Natural killer cell treated with Interleukin-12 subunit alpha and Interleukin-12 subunit beta and Interleukin-15 and Interleukin-18, amount 100 ng/mL, for 72 hours (primary cell): ENCODE measurements around the gene PTPRE. TPM values are rescaled to one million over a fixed set of nuclear protein-coding genes. Genes with fewer than 3 reads are reported as not detected.
A peak's percentile ranks its signal among the peaks of the same experiment; 100 is the strongest.

ENCODE experiments used
- ATAC-seq, 2 donors: fragments of 150-1000 bp; cut with Tn5 transposase in 1 of 2; sonication (Bioruptor Pico), chemical (Tn5 transposase) in 1 of 2; 2 replicates each; pipeline ENCODE4 v1.10.0; 2021
- DNase-seq: peaks from one replicate; pipeline ENCODE4 v3.0.0; 2022; ENCODE audit warnings: low spot score
- H3K27ac Mint-ChIP-seq, 2 donors: 1 replicate in 1 of 2; 2 replicates in 1 of 2; pipeline ENCODE4 v1.8.0; 2022; ENCODE audit warnings: mixed read lengths in 2 of 2, mild to moderate bottlenecking in 1 of 2, moderate library complexity in 1 of 2
- H3K27me3 Mint-ChIP-seq, 2 donors: 1 replicate in 1 of 2; 2 replicates in 1 of 2; pipeline ENCODE4 v1.8.0; 2022; ENCODE audit warnings: mixed read lengths in 2 of 2
- H3K36me3 Mint-ChIP-seq: one replicate; pipeline ENCODE4 v1.8.0; 2022; ENCODE audit warnings: mixed read lengths
- H3K4me1 Mint-ChIP-seq, 2 donors: 1 replicate in 1 of 2; 2 replicates in 1 of 2; pipeline ENCODE4 v1.8.0; 2022; ENCODE audit warnings: low read depth in 2 of 2, mixed read lengths in 2 of 2, mild to moderate bottlenecking in 1 of 2
- H3K4me3 Mint-ChIP-seq: one replicate; pipeline ENCODE4 v1.8.0; 2022; ENCODE audit warnings: mixed read lengths
- H3K9me3 Mint-ChIP-seq: 2 replicates; pipeline ENCODE4 v1.8.0; 2022; ENCODE audit warnings: mixed read lengths
- total RNA-seq, 2 donors: library from RNA; stranded (reverse); gene quantifications; one replicate each; pipeline ENCODE4 v1.2.3, GENCODE V29; 2022

Gene PTPRE
- total RNA-seq, 2 donors from 2014 or later, result 65.1 to 147 TPM

DNA sequence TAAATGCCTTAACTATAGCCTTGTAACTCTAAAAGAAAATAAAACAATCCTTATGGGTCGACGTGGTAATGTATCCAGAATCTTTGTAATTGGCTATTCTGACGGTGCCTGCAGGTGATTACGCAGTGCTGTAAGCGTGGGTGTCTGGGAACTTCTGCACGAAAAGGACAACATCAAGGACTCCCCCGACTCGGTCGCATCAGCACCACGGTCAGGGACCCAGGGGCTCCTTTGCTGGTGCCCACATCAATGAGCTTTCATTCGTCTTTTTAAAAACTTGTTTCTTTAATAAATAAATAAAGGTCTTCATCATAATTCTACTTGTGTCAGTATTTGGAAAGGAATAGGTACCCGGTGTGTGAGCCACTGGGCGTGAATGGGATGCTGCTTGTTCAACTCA lies 206.1 kb downstream of the PTPRE start:
- Mint-ChIP-seq H3K4me3 (no peak overlapping the region), H3K36me3 (peaks cover 32% of the 10 kb centered on the region), H3K9me3 (no peaks in the 10 kb centered on the region), H3K4me1 (peaks cover 0 to 5% of the 10 kb centered on the region in 2 donors), H3K27me3 (no peaks in the 10 kb centered on the region), H3K27ac (no peak overlapping the region)
- DNase-seq, result no peak
- no peak for ATAC-seq

DNA sequence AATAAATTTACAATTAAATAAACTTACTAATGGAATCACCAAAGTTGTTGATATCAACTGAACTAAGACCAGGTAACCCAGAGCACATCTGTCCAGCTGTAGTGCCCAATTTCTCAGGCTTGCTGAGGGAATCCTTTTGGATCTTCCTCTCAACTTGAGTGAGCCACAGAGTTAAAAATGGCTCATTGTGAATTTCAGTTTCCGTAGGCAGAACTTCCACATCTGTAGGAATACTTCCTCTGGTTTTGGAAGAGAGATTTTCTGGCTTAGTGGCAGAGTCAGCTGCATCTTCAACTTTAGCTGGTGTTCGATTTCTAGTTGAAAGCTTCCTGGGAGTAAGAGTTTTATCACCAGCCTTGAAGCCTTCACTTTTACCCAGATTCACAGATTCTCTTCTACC lies 208.0 kb downstream of the PTPRE start:
- peaks cover 32% of the 10 kb centered on the region for H3K36me3 Mint-ChIP-seq
- H3K4me1 Mint-ChIP-seq, result peaks cover 0 to 5% of the 10 kb centered on the region in 2 donors
- ATAC-seq, result no peak
- DNase-seq, result no peak
- no peak overlapping the region for H3K27ac Mint-ChIP-seq
- no peak overlapping the region for H3K4me3 Mint-ChIP-seq
- H3K9me3 Mint-ChIP-seq, result no peaks in the 10 kb centered on the region
- H3K27me3 Mint-ChIP-seq, result no peaks in the 10 kb centered on the region

DNA sequence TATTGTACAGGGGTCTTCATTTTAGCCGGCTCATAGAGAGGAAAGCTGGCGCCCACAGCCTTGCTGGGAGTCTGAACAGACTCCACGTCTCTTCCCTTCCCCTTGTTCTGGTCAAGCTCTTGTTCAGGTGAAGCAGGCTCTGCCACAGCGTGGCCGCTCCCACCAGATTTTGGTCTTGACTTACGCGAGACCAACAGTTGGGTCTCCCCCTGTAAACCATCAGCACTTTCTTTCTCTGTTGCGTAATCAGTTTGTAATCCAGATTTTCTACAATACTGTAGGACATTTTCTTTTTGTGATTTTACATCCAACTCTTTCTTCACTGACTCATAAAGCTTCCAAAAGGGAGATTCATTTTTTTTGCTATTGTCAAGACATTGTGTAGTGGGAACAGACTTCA lies 208.5 kb downstream of the PTPRE start:
- ATAC-seq (no peak), DNase-seq (no peak)
- H3K4me3 Mint-ChIP-seq, result no peak overlapping the region
- H3K27me3 Mint-ChIP-seq, result no peaks in the 10 kb centered on the region
- peaks cover 0 to 5% of the 10 kb centered on the region in 2 donors for H3K4me1 Mint-ChIP-seq
- H3K27ac Mint-ChIP-seq, result no peak overlapping the region
- no peaks in the 10 kb centered on the region for H3K9me3 Mint-ChIP-seq
- H3K36me3 Mint-ChIP-seq, result peaks cover 32% of the 10 kb centered on the region

DNA sequence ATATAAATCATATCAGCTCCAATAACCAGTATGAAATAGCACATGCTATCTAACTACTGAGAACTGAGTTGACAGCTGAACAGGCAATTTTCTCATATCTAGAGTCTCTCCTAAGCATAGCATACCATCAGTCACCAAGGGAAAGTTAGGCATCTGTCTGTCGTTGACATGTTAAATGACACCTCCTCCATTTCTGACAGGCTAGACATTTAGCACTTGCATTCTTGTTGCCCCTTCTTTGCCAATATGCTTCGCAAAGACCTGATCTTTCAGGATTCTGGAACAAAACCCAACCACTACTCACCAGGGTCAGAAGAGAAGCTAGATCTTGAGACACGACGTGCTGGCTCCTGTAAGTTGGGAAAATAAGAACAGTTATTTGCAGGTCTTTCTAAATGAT lies 209.3 kb downstream of the PTPRE start:
- no peak overlapping the region for H3K4me3 Mint-ChIP-seq
- H3K27ac Mint-ChIP-seq, result no peak overlapping the region
- DNase-seq (no peak), ATAC-seq (no peak)
- H3K36me3 Mint-ChIP-seq, result peaks cover 38% of the 10 kb centered on the region
- no peaks in the 10 kb centered on the region for H3K9me3 Mint-ChIP-seq
- H3K27me3 Mint-ChIP-seq, result no peaks in the 10 kb centered on the region
- H3K4me1 Mint-ChIP-seq, result peaks cover 0 to 10% of the 10 kb centered on the region in 2 donors

DNA sequence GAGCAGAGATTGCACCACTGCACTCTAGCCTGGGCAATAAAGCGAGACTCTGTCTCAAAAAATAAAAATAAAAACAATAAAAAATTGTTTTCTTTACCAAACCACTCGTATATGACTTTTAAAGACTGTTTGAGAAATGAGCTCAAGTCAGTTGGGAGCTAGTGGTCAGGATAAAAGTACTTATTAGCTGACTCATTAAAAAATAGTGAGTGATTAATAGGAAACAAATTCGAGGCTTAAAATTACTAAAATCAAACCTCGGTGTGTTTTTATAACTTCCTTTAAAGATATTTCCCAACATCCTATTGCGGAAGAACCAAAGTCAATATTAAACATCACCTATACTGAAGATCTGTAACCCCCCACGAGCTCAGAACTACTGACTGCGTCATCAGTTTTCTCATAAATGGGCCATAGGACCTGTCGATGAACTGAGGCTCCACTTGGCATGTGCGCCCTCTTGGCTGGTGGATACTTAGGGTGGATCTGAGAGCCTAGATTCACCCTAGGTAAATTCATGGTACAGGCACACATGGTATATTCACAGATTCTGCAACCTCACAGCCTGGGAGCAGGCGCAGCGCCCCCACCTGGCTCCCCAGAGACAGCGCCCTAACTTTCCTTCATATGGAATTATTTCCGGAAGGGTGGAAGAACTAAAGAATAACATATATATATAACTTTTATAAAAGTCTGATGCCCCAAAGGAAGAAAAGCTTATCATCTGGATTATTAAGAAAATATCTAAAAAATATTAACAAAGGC lies 210.1 kb downstream of the PTPRE start:
- Mint-ChIP-seq H3K4me3 (no peak overlapping the region), H3K36me3 (peaks cover 30% of the 10 kb centered on the region), H3K4me1 (peaks cover 0 to 11% of the 10 kb centered on the region in 2 donors), H3K9me3 (no peaks in the 10 kb centered on the region), H3K27me3 (no peaks in the 10 kb centered on the region), H3K27ac (no peak overlapping the region)
- no peak for ATAC-seq
- DNase-seq, result no peak

DNA sequence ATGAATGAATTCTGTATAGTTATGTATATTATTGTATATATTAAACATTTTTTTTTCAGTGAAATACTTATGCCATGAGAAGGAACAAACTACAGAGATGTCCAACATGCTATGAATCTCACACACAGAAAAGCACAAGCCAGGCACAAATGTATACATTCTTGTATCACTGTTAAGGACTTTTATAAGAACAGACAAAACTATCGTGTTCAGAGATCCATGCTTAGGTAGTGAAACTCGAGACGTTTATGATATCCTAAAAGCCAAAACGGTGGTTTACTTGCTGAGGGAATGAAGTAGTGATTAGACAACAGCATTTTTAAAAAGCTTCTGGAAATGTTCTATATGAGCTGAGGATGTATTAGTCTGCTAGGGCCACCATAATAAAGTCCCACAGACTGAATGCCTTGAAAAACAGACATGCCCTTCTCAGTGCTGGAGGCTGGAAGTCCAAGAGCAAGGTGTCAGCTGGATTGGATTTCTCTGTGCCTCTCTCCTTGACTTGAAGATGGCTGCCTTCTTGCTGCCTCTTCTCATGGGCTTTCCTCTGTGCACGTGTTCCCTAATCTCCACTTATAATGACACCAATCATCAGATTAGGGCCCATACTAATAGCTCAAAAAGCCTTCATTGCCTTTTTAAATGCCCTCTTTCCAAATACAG lies 215.0 kb downstream of the PTPRE start:
- DNase-seq, result no peak
- peaks cover 15 to 35% of the 10 kb centered on the region in 2 donors for H3K4me1 Mint-ChIP-seq
- peaks cover 17% of the 10 kb centered on the region for H3K36me3 Mint-ChIP-seq
- H3K9me3 Mint-ChIP-seq, result no peaks in the 10 kb centered on the region
- H3K4me3 Mint-ChIP-seq, result no peak overlapping the region
- H3K27ac Mint-ChIP-seq, result no peak overlapping the region
- H3K27me3 Mint-ChIP-seq, result peaks cover 0 to 8% of the 10 kb centered on the region in 2 donors
- no peak for ATAC-seq

DNA sequence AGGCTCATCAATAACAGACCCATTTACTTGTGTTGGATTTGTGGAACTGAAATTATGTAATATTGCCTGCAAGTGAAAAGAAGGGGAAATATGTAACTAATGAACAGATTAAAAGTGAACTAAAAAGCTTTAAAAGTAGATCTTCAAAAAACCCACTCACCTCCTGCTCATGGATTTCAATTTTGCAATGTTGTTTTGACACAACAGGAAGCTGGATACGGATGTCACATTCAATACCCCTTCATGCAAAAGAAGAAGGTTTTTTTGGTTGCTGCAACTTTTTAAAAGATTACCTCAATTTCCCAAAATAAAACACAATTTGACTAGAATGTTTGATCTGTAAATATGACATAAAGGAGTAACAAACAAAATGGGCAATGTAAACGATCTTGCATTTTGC lies 216.0 kb downstream of the PTPRE start:
- peaks cover 17% of the 10 kb centered on the region for H3K36me3 Mint-ChIP-seq
- peaks cover 0 to 8% of the 10 kb centered on the region in 2 donors for H3K27me3 Mint-ChIP-seq
- no peak for DNase-seq
- H3K4me1 Mint-ChIP-seq, result peaks cover 19 to 43% of the 10 kb centered on the region in 2 donors
- no peak for ATAC-seq
- no peaks in the 10 kb centered on the region for H3K9me3 Mint-ChIP-seq
- no peak overlapping the region for H3K4me3 Mint-ChIP-seq
- H3K27ac Mint-ChIP-seq, result no peak overlapping the region

DNA sequence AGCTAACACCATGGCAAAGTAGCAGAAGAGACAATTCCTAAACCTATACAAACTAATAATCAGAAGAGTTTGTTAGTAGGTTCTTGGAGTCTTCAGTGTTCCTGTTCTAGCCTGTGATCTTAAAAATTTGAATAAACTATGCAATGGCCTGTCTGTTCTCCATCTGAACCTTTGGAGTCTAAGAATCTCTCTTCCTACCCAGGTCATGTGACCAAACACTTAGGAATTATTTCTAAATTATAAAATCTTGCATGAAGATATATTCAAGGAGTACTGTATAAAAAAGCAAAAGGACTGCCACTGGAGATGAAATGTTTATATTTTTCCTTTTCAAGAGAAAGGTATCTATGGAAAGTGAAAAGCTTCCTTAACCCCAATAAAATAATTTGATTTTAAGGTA lies 216.9 kb downstream of the PTPRE start:
- H3K36me3 Mint-ChIP-seq, result peaks cover 17% of the 10 kb centered on the region
- H3K27ac Mint-ChIP-seq, result no peak overlapping the region
- DNase-seq, result no peak
- H3K4me3 Mint-ChIP-seq, result peak overlapping the region; percentile 88
- ATAC-seq, result no peak
- H3K27me3 Mint-ChIP-seq, result peaks cover 0 to 8% of the 10 kb centered on the region in 2 donors
- H3K4me1 Mint-ChIP-seq, result peaks cover 19 to 43% of the 10 kb centered on the region in 2 donors
- H3K9me3 Mint-ChIP-seq, result no peaks in the 10 kb centered on the region

DNA sequence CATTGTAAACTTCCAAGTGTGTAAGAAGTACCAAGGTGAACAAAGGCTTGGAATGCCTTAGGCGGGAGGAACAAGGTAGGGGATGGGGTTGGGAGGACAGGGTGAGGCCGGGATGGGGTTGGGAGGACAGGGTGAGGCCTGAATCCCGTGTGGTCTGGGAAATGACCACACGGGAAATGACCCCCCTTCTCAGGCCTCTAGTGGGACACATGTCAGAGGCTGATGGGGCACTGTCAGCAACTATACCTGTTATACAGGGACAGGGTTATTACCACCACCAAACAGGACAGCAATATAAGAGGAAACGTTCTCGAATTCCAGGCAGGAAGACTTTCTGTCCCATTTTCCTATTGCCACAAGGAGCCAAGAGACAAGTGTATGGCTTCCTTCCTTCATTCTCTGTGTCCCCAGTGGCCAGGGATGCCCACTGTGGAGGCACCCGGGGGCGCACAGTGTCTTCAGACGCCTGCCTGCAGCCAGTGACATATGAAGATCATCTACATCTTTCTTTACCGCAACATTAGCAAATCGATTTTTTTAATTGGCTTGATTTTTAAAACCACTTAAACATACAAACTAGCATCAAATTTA lies 218.0 kb downstream of the PTPRE start:
- DNase-seq (no peak), ATAC-seq (no peak)
- H3K9me3 Mint-ChIP-seq, result no peaks in the 10 kb centered on the region
- H3K4me3 Mint-ChIP-seq, result peak overlapping the region; percentile 88
- H3K27ac Mint-ChIP-seq, result peak overlapping the region; percentile 62 to 85
- H3K27me3 Mint-ChIP-seq, result peaks cover 0 to 8% of the 10 kb centered on the region in 2 donors
- H3K36me3 Mint-ChIP-seq, result peaks cover 17% of the 10 kb centered on the region
- H3K4me1 Mint-ChIP-seq, result peaks cover 23 to 48% of the 10 kb centered on the region in 2 donors

DNA sequence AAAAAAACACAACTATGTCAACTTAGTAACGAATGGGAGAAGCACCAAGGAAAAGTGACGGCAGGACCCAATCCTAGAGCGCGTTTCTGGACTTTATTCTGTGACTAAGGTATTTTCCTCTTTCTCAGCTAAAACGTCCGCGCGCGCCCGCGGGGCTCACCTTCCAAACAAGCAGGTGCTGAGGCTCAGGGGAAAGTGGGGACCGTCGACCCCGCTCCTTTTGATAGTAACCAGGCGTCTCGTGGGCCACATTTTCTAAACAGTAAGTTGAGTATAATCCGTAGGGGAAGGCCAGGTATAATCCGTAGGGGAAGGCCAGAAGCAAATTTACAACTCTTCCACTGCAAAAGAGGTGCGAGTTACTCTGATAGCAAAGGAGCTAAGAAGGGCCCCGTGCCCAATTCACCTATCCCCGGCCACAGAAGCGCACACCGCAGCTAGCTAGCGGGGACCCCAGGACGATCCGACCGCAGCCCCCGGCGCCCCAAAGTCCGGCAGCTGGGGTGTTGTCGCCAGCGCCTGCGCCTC lies 218.6 kb downstream of the PTPRE start:
- DNase-seq, result no peak
- Mint-ChIP-seq H3K9me3 (no peaks in the 10 kb centered on the region), H3K36me3 (peaks cover 17% of the 10 kb centered on the region), H3K27me3 (peaks cover 0 to 8% of the 10 kb centered on the region in 2 donors), H3K4me1 (peaks cover 27 to 53% of the 10 kb centered on the region in 2 donors), H3K4me3 (peak overlapping the region; percentile 88), H3K27ac (peak overlapping the region; percentile 62 to 85)
- ATAC-seq, result no peak

DNA sequence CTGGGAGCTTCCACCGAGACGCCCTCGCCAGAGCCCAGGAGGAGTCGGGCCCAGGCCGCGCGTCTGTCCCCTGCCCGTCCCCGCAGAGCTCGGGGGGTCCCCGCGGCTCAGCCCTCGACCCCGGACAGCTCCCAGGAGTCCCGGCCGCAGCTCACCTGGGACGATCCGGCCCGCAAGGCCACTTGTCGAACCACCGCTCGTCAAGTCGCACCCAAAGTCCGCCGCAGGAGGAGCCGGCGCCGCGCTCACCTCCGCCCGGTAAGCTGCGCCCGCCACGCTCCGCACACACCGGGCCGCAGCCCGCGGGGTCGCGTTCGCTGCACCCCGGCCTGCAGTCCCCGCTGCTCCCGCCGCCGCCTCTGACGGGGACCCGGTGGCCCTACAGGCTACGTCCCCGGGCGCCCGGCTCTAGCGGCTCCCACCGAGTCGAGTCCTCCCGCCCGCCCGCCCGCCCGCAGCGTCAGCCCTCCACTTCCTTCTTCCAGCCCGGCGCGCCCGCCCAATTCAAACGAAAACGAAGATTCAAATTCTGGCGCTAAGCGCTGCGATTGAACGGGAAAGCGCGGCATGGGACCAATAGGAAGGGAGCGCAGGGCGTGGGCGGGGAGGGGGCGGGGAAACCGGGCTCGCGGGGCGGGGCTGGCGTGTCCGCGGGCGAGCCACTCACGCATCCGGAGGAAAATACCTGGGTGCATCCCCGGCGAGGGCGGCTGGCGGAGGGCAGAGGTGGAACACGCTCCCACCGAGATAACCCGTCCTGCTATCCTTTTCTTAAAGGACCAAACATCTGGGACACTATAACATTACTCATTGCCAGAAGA lies 219.3 kb downstream of the PTPRE start, which contains the start of gene MKI67:
Gene MKI67 (minus strand): TSS at position 480 of the 821 bp plus-strand sequence. CDS start 756 bp downstream, outside the sequence.
- Mint-ChIP-seq H3K4me1 (peaks cover 27 to 48% of the 10 kb centered on the region in 2 donors), H3K4me3 (peak within 1 kb of the TSS; percentile 88), H3K27me3 (peaks cover 0 to 8% of the 10 kb centered on the region in 2 donors), H3K9me3 (no peaks in the 10 kb centered on the region), H3K36me3 (peaks cover 11% of the 10 kb centered on the region), H3K27ac (peak within 1 kb of the TSS; percentile 62 to 86)
- ATAC-seq (peak; percentile 94 to 96), DNase-seq (peak; percentile 94)

DNA sequence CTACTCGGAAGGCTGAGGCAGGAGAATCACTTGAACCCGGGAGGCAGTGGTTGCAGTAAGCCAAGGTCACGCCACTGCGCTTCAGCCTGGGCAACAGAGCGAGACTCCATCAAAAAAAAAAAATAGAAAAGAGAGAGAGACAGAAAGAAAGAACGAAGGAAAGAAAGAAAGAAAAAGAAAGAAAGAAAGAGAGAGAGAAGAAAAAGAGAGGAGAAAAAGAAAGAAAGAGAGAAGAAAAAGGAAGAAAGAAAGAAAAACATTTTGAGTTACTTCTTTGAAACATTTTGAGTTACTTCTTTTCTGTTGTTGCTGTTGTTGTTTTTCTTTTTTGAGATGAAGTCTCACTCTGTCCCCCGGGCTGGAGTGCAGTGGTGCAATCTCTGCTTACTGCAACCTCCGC lies 221.7 kb downstream of the PTPRE start:
- Mint-ChIP-seq H3K27ac (no peak overlapping the region), H3K27me3 (peaks cover 0 to 8% of the 10 kb centered on the region in 2 donors), H3K36me3 (peaks cover 7% of the 10 kb centered on the region), H3K4me3 (no peak overlapping the region), H3K9me3 (no peaks in the 10 kb centered on the region), H3K4me1 (peaks cover 27 to 38% of the 10 kb centered on the region in 2 donors)
- DNase-seq (no peak), ATAC-seq (no peak)

DNA sequence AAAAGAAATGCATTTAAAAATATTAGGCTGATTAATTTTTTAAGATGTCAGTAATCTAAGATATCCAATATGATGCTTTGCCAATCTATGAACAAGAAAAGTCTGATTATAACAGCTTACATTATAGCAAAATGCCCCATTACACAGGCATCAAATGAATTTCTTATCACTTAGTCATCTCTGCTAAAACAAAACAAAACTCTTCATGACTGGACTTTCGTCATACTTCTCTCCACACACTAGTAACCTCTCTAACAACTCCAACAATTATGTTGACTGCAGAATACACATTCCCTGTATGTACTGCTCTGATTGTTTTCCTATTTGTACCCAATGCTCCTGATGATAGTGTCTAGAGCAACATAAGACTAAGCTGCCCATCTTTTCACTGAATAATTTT lies 223.1 kb downstream of the PTPRE start:
- Mint-ChIP-seq H3K4me3 (no peak overlapping the region), H3K9me3 (no peaks in the 10 kb centered on the region), H3K27ac (no peak overlapping the region), H3K36me3 (peaks cover 4% of the 10 kb centered on the region), H3K4me1 (peaks cover 21 to 23% of the 10 kb centered on the region in 2 donors), H3K27me3 (peaks cover 0 to 4% of the 10 kb centered on the region in 2 donors)
- DNase-seq, result no peak
- ATAC-seq, result no peak
